ENCODE results near the gene LOXL3.

LOXL3 gene

GRCh38 chr2:74553892-74554819 lies at the start of gene LOXL3, which contains the start of gene DOK1:
Gene LOXL3, minus strand, starts transcription at chr2:74553942. Its CDS starts 1,308 bp downstream, at chr2:74552634.
Gene DOK1, plus strand, starts transcription at chr2:74554720. Its CDS starts 35 bp downstream, at chr2:74554755.
- H3K4me3 ChIP-seq (replicated peaks; ENCODE audit: low read depth, low read length), result peak within 1 kb of the TSS; percentile 95
- TF ChIP-seq, protein P1, sequence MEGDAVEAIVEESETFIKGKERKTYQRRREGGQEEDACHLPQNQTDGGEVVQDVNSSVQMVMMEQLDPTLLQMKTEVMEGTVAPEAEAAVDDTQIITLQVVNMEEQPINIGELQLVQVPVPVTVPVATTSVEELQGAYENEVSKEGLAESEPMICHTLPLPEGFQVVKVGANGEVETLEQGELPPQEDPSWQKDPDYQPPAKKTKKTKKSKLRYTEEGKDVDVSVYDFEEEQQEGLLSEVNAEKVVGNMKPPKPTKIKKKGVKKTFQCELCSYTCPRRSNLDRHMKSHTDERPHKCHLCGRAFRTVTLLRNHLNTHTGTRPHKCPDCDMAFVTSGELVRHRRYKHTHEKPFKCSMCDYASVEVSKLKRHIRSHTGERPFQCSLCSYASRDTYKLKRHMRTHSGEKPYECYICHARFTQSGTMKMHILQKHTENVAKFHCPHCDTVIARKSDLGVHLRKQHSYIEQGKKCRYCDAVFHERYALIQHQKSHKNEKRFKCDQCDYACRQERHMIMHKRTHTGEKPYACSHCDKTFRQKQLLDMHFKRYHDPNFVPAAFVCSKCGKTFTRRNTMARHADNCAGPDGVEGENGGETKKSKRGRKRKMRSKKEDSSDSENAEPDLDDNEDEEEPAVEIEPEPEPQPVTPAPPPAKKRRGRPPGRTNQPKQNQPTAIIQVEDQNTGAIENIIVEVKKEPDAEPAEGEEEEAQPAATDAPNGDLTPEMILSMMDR (IDR thresholded peaks at IDR 0.05; ENCODE audit: low read length, missing control alignments), result no peak
- peak; percentile 91 for DNase-seq (ENCODE audit: low read depth)

GRCh38 chr2:74602586-74603281 lies 49.0 kb upstream of the LOXL3 start:
- TF ChIP-seq, protein P1 (IDR thresholded peaks at IDR 0.05; ENCODE audit: low read length, missing control alignments), result no peak
- peak; percentile 48 for DNase-seq (ENCODE audit: low read depth)
- H3K4me3 ChIP-seq (replicated peaks; ENCODE audit: low read depth, low read length), result no peak overlapping the region

DNA sequence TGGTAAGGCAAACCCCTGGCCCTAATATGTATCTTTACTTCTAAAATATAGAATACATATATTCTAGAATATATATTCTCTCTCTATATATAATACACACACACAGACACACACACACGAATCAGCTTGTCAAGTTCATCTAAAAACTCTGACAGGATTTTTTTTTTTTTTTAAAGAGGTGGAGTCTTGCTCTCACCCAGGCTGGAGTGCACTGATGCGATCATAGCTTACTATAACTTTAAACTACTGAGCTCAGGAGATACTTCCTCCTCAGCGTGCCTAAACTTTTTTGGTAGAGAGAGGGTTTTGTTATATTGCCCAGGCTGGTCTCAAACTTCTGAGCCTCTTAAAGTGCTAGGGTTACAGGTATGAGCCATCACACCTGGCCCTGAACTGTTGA lies 45.9 kb upstream of the LOXL3 start:
- DNase-seq (ENCODE audit: low read depth), result no peak
- TF ChIP-seq, protein P1 (IDR thresholded peaks at IDR 0.05; ENCODE audit: low read length, missing control alignments), result no peak
- H3K4me3 ChIP-seq (replicated peaks; ENCODE audit: low read depth, low read length), result no peak overlapping the region

DNA sequence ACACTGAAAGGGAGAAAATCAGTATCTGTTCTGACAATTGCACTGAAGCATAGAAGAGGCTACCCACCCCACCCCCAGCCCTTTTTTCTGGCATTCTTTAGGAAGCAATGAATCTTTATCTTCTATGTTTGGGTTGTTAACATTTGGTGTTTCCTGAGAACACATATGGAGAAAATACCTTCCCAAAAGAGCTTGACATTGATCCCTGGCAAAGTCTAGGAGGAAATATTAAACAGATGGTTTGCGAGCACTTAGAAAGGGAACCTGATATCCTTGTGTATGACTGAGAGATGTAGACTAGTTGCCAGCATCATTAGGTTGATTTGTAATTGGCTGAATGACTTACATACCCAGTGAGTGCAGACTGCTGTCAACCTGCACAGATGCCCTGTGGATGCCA lies 43.7 kb upstream of the LOXL3 start:
- DNase-seq (ENCODE audit: low read depth), result no peak
- TF ChIP-seq, protein P1 (IDR thresholded peaks at IDR 0.05; ENCODE audit: low read length, missing control alignments), result no peak
- H3K4me3 ChIP-seq (replicated peaks; ENCODE audit: low read depth, low read length), result no peak overlapping the region

DNA sequence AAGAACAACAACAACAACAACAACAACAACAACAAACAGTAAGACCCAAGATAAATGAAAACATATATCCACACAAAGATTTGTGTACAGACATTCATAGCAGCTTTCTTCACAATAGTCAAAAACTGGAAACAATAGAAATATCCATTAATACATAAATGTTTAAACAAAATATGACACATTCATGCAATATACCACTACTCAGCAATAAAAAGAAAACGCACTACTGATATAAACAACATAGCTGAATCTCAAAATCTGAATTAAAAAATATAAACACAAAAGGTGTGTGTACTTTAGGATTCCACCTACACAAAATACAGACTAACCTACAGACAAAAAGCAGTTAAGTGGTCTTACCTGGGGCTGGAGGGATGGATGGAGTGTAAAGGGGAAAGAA lies 42.8 kb upstream of the LOXL3 start:
- TF ChIP-seq, protein P1 (IDR thresholded peaks at IDR 0.05; ENCODE audit: low read length, missing control alignments), result no peak
- DNase-seq (ENCODE audit: low read depth), result no peak
- H3K4me3 ChIP-seq (replicated peaks; ENCODE audit: low read depth, low read length), result no peak overlapping the region

GRCh38 chr2:74593826-74594772 lies 40.4 kb upstream of the LOXL3 start:
- DNase-seq (ENCODE audit: low read depth), result no peak
- TF ChIP-seq, protein P1 (IDR thresholded peaks at IDR 0.05; ENCODE audit: low read length, missing control alignments), result no peak
- H3K4me3 ChIP-seq (replicated peaks; ENCODE audit: low read depth, low read length), result no peak overlapping the region

Data from fibroblast of pulmonary artery (primary cell).